C4-2B (cell line): ENCODE measurements around the gene LRMDA.

Experiments
- H3K27ac ChIP-seq: fragments of 450-650 bp; 2 replicates; pipeline ENCODE4 v1.5.1; 2017
- CTCF ChIP-seq: fragments of 450-650 bp; conservative IDR thresholded peaks from 2 replicates; pipeline ENCODE4 v1.5.1; 2017; ENCODE audit warnings: mild to moderate bottlenecking
- ZFX ChIP-seq: fragments of 450-650 bp; IDR thresholded peaks from 2 replicates; pipeline ENCODE4 v1.6.1; 2017

The LRMDA gene

GRCh38 chr10:76353237-76353851 is 921.9 kb downstream of the LRMDA start:
- H3K27ac ChIP-seq = no peak overlapping the region
- TF ChIP-seq ZFX (no peak), CTCF (no peak)

GRCh38 chr10:76354212-76354738 is 922.9 kb downstream of the LRMDA start:
- TF ChIP-seq ZFX = no peak
- TF ChIP-seq CTCF = no peak
- no peak overlapping the region for H3K27ac ChIP-seq

DNA sequence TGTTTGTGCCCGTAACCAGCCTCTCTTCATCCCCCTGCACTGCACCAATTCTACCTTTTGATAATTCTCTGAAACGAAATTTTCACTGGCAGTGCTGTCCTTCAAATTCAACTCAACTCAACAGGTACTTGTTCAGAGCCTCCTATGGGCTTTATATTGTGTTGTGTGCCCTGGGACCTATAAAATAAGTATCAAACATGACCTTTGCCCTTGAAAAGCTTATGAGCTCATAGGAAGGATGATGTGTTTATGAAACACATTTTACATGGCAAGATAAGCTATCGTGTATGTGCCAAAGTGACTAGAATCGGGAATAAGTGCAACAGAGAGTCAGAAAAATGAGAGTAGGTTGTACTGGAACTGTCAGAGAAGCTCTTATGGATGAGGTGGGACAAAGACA is 923.5 kb downstream of the LRMDA start:
- H3K27ac ChIP-seq = no peak overlapping the region
- no peak for TF ChIP-seq ZFX
- no peak for TF ChIP-seq CTCF

DNA sequence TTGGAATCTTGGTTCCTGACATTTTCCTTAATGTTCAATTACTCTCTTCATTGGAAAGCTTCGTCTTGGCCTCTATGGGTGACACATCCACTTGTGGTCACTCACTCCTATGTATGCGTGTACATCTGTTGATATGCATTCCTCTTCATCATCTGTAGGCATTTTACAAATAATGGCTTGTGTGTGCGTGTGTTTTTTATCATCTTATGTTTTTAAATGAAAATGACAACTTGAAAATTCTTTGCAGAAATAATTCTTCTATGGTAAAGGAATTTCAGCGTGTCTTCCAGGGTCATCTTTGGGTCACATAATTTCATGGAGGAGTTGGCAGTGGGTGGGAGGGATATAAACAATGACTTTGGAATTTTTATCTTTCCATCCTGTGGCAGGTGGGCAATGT is 925.1 kb downstream of the LRMDA start:
- no peak for TF ChIP-seq CTCF
- TF ChIP-seq ZFX = no peak
- H3K27ac ChIP-seq = no peak overlapping the region

DNA sequence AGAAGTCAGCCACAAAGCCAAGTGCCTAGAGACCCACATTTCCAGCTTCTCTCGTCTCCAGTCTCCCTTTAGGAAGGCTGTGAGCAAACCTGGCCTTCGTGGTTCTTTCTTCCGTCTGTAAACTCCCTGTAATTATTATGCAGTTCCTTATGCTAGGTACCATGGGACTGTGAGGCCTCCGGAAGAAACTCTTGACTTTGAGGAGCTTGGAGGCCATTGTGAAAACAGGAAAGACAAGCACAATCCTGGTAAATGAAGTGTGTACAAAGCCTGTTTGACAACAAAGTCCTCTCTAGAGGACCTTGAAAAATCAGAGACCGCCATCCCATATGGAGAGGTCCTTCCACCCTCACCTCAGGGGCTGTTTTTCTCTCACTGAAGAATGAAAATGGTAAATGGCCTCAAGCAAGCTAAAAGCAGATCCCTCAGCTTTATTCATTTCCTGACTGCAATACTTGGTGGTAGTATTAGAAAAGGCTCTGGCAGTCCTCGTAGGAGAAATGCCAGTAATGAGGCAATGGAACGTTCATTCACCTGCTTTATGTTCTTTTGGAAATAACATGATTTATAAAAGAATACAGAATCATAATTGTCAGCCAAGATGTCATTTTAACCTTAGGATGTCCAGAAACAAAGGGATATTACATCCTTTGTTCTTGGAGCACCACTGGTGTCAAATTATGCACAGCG is 926.4 kb downstream of the LRMDA start:
- no peak overlapping the region for H3K27ac ChIP-seq
- no peak for TF ChIP-seq CTCF
- TF ChIP-seq ZFX = no peak

DNA sequence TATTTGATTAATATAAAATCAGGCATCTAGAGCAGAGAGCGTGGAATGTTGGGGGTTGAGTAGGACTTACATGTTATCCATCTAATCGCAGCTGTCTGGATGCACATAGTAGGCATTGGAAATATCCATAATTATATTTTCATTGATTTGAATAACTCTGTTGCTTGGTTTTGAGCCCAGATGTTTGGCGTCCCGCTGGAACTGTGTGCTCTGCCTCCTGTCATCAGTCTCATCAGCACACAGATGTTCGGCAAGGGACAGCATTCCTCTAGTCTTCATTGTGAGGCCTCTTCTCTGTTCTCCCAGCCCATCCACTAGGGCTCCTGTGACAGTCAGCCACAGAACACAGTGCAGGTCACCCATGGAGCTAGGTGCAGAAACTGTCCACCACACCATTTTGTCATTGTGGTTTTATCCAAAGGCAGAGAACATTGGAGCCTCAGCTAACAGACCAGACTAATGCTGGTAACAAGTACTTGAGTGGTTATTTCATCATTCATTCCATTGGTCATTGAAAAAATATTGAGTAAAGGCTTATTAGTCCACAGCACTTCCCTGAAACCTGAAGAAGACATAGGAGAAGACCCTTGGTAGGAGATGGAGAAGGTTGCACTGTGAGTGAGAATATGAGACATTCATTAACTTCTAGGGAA is 927.4 kb downstream of the LRMDA start:
- TF ChIP-seq ZFX (no peak), CTCF (no peak)

GRCh38 chr10:76375761-76376160 is 944.3 kb downstream of the LRMDA start:
- no peak for TF ChIP-seq CTCF
- no peak for TF ChIP-seq ZFX
- H3K27ac ChIP-seq = no peak overlapping the region

More for the DNA sequence above, 927.4 kb downstream of the LRMDA start:
- H3K27ac ChIP-seq = no peak overlapping the region
